ENCODE results near the gene FIGNL1. TPM values are rescaled to one million over a fixed set of nuclear protein-coding genes. Genes with fewer than 3 reads are reported as not detected.

The FIGNL1 gene, protein sequence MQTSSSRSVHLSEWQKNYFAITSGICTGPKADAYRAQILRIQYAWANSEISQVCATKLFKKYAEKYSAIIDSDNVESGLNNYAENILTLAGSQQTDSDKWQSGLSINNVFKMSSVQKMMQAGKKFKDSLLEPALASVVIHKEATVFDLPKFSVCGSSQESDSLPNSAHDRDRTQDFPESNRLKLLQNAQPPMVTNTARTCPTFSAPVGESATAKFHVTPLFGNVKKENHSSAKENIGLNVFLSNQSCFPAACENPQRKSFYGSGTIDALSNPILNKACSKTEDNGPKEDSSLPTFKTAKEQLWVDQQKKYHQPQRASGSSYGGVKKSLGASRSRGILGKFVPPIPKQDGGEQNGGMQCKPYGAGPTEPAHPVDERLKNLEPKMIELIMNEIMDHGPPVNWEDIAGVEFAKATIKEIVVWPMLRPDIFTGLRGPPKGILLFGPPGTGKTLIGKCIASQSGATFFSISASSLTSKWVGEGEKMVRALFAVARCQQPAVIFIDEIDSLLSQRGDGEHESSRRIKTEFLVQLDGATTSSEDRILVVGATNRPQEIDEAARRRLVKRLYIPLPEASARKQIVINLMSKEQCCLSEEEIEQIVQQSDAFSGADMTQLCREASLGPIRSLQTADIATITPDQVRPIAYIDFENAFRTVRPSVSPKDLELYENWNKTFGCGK
- total RNA-seq, result 10 to 100 TPM in 1 of 2 donors, 1 to 10 TPM in 1; 7.2 to 14.3 TPM

DNA sequence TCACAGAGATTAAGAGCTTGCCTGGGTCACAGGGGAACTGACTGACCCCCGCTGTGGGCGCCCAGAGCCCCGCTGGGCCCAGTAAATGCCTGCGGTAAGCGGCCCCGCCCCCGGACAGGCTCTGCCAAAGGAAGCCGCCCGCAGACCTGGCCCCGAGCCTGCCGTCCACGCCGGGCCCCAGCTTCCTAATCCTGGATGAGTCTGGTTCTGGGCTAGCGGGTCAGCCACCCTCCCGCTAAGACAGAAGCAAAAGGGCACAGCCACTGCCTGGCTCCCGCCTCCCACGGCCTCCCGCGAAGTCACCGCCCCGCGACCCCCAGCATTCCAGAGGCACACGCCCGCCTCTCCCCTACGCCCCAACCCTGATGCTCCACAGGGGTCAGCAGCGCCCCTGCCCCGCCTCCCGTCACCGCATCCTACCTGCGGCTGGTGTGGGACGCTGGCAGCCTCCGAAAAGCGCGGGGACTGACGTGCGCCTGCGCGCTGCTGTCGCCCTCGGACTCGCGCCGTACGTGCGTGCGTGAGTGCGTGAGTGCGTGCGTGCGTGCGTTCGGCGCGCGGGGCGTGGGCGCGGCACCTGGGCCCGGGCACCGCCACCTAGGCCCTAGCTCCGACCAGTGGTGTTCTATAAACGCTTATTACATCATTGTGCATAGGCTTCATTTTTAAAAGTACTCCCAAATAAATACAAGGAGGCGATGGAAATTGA is at the start of gene FIGNL1:
Gene FIGNL1, minus strand, starts transcription at position 470 of the 709 bp plus-strand sequence. CDS start 3,063 bp downstream, outside the sequence.
- WGBS, result under 1% methylated on average over 49 of the region's 63 CpGs
- peak within 1 kb of the TSS; percentile 61 to 76 for H3K4me3 ChIP-seq
- DNase-seq (ENCODE audit: low spot score), result peak; percentile 44
- intact Hi-C loops (cut with DNase I), result no loop called here
- H3K27ac ChIP-seq, result peak within 1 kb of the TSS; percentile 66 to 74
- TF ChIP-seq, protein P1, sequence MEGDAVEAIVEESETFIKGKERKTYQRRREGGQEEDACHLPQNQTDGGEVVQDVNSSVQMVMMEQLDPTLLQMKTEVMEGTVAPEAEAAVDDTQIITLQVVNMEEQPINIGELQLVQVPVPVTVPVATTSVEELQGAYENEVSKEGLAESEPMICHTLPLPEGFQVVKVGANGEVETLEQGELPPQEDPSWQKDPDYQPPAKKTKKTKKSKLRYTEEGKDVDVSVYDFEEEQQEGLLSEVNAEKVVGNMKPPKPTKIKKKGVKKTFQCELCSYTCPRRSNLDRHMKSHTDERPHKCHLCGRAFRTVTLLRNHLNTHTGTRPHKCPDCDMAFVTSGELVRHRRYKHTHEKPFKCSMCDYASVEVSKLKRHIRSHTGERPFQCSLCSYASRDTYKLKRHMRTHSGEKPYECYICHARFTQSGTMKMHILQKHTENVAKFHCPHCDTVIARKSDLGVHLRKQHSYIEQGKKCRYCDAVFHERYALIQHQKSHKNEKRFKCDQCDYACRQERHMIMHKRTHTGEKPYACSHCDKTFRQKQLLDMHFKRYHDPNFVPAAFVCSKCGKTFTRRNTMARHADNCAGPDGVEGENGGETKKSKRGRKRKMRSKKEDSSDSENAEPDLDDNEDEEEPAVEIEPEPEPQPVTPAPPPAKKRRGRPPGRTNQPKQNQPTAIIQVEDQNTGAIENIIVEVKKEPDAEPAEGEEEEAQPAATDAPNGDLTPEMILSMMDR (IDR thresholded peaks at IDR 0.05), result peak in 1 of 4 experiments; percentile 15
- TF ChIP-seq POLR2AphosphoS5 (IDR thresholded peaks at IDR 0.05), result peak; percentile 32
- TF ChIP-seq POLR2A (IDR thresholded peaks at IDR 0.05), result no peak
- no peaks in the 10 kb centered on the region for H3K9me3 ChIP-seq
- H3K36me3 ChIP-seq, result peaks cover 0 to 4% of the 10 kb centered on the region in 2 donors
- no peaks in the 10 kb centered on the region for H3K27me3 ChIP-seq (replicated peaks; ENCODE audit: insufficient read depth)
- H3K4me1 ChIP-seq (replicated peaks), result no peaks in the 10 kb centered on the region

DNA sequence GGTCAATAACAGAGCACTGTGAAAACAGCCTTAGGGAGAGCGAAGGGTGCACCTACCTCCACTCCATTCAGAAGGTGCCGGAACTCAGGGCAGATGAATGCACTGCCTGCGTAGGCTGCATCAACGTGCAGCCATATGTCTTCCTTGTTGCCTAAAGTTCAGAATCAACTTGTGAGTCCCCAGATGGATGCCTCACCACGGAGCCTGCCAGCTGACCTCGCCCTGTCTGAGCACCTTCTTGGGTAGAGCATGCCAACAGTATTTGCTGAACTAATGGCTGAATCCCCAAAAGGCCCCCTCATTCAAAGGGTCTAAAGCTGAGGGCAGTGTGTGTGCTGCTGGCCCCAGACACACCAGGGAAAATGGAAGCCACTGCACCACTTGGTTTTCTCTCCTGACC is 48.9 kb upstream of the FIGNL1 start:
- DNase-seq (ENCODE audit: low spot score), result no peak

DNA sequence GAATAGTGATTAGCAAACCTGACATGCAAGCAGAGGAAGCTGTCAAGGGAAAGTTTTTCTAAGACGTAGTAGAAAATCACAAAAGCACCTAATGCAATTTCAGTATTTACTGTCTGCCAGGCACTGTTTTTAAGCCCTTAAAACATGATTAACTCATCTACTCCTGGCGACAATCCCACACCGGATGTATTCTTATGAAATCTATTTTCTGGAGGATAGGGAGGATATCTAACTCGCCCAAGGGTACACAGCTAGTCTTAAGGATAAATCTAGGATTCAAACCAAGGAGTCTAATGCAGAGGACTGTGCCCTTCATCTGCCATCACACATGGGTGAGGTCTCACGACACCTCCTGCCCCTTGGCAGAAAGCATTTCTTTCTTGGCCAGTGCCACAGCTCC is 47.8 kb upstream of the FIGNL1 start:
- WGBS, result 54% methylated on average over 5 of the region's 5 CpGs
- H3K4me1 ChIP-seq (replicated peaks), result no peaks in the 10 kb centered on the region
- H3K4me3 ChIP-seq, result no peak overlapping the region
- H3K36me3 ChIP-seq, result no peaks in the 10 kb centered on the region
- no peak for DNase-seq (ENCODE audit: low spot score)
- H3K27me3 ChIP-seq (replicated peaks; ENCODE audit: insufficient read depth), result no peaks in the 10 kb centered on the region
- intact Hi-C loops (cut with DNase I), result no loop called here
- TF ChIP-seq POLR2AphosphoS5 (IDR thresholded peaks at IDR 0.05), result no peak
- TF ChIP-seq, protein P1 (IDR thresholded peaks at IDR 0.05), result no peak
- no peak for TF ChIP-seq POLR2A (IDR thresholded peaks at IDR 0.05)
- H3K27ac ChIP-seq, result no peak overlapping the region
- no peaks in the 10 kb centered on the region for H3K9me3 ChIP-seq

More for the DNA sequence above, 48.9 kb upstream of the FIGNL1 start:
- intact Hi-C loops (cut with DNase I), result no loop called here
- TF ChIP-seq POLR2AphosphoS5 (IDR thresholded peaks at IDR 0.05), result no peak
- Histone ChIP-seq H3K27ac (no peak overlapping the region), H3K9me3 (no peaks in the 10 kb centered on the region), H3K27me3 (replicated peaks; ENCODE audit: insufficient read depth) (no peaks in the 10 kb centered on the region), H3K4me1 (replicated peaks) (no peaks in the 10 kb centered on the region), H3K36me3 (no peaks in the 10 kb centered on the region), H3K4me3 (no peak overlapping the region)
- 92% methylated on average over 6 of the region's 6 CpGs for WGBS

DNA sequence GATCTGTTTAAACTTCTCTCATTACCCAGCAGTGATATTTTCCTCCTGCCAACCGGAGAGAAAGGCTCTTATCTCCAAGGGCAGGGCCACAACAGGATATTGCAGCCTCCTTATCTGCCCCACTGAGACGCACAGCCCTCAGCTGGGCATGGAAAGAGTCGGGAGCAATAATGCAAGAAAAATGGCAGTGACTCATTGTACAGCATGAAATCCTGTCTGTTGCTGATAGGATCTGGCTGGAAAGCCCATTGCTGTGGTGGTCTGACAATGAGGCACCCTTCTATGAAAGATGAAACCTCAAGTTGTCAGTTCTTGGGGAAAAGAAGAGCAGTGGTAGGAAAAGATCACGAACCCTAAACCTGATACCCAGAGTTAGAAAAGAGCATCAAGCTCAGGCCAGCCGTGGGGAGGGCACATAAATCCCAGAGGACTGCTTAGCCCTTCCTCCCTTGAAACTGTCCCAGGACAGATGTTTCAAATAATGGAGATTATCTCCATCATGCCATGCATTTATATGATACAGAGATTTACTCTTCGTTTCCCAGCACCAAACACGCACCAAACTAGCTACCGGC is 47.0 kb upstream of the FIGNL1 start:
- Histone ChIP-seq H3K4me1 (replicated peaks) (no peaks in the 10 kb centered on the region), H3K27me3 (replicated peaks; ENCODE audit: insufficient read depth) (no peaks in the 10 kb centered on the region), H3K9me3 (no peaks in the 10 kb centered on the region), H3K4me3 (no peak overlapping the region), H3K27ac (no peak overlapping the region), H3K36me3 (no peaks in the 10 kb centered on the region)
- intact Hi-C loops (cut with DNase I), result no loop called here
- TF ChIP-seq POLR2AphosphoS5 (IDR thresholded peaks at IDR 0.05) (no peak), POLR2A (IDR thresholded peaks at IDR 0.05) (no peak)
- TF ChIP-seq, protein P1 (IDR thresholded peaks at IDR 0.05), result no peak
- 55% methylated on average over 8 of the region's 8 CpGs for WGBS
- no peak for DNase-seq (ENCODE audit: low spot score)

DNA sequence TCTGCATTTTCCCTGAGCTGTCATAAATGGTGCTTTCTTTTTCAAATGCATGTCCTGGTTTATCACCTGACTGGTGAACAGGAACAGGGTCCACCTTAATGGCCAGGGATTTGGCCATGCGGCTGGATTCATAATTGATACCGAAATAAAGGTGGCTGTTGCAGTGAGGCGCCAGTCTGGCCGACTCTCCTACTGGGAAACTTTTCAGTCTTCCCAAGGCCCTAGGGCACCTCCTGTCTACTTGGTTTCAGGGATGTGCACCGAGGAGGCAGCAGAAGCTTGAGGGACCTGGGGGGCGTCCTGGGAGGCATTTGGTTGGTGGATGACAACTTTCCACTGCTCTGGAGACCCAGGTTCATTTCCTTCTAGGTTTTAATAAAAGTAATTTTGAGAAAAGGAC is 46.4 kb upstream of the FIGNL1 start:
- intact Hi-C loops (cut with DNase I), result no loop called here
- Histone ChIP-seq H3K4me1 (replicated peaks) (no peaks in the 10 kb centered on the region), H3K27ac (no peak overlapping the region)

More for the DNA sequence above, 46.4 kb upstream of the FIGNL1 start:
- DNase-seq (ENCODE audit: low spot score), result no peak
- TF ChIP-seq POLR2A (IDR thresholded peaks at IDR 0.05) (no peak), POLR2AphosphoS5 (IDR thresholded peaks at IDR 0.05) (no peak)
- TF ChIP-seq, protein P1 (IDR thresholded peaks at IDR 0.05), result no peak
- H3K9me3 ChIP-seq, result no peaks in the 10 kb centered on the region
- no peaks in the 10 kb centered on the region for H3K27me3 ChIP-seq (replicated peaks; ENCODE audit: insufficient read depth)
- H3K36me3 ChIP-seq, result no peaks in the 10 kb centered on the region
- H3K4me3 ChIP-seq, result no peak overlapping the region
- 75% methylated on average over 6 of the region's 6 CpGs for WGBS
